ENCODE data around the gene C20orf144.

- TF ChIP-seq CTCF (IDR thresholded peaks at IDR 0.05 in 4 of 5, conservative IDR thresholded peaks at IDR 0.05 in 1 of 5) (no peak), POLR2A (IDR thresholded peaks at IDR 0.05) (no peak)
Measured at GRCh38 chr20:33653900-33654596, 8.1 kb upstream of the C20orf144 start.
